Spleen (tissue), 7 donors: ENCODE data around the gene PADI6.

Experiments used
- CTCF ChIP-seq, 11 experiments: fragments of 200-600 bp in 7 of 11; fragments of 450-650 bp in 4 of 11; sonication (generic) in 4 of 11; IDR thresholded peaks in 8 of 11; conservative IDR thresholded peaks in 3 of 11; 1 replicate in 7 of 11; 2 replicates in 4 of 11; pipeline versions ENCODE4 v1.4.0 to v1.8.0; 2016 to 2021; ENCODE audit warnings: antibody characterized with exemption in 11 of 11, inconsistent platforms in 4 of 11, mild to moderate bottlenecking in 1 of 11
- POLR2A ChIP-seq, 3 donors: fragments of 450-650 bp; IDR thresholded peaks; one replicate each; pipeline ENCODE4 v1.5.1; 2017; ENCODE audit warnings: antibody characterized with exemption in 3 of 3, mild to moderate bottlenecking in 1 of 3
- POLR2AphosphoS5 ChIP-seq, 3 donors: sonication (generic); formaldehyde crosslinking; IDR thresholded peaks; one replicate each; pipeline ENCODE4 v1.5.1; 2017; ENCODE audit warnings: antibody characterized with exemption in 3 of 3
- donor health status: DM: no; HTN: no; CAD: no; lungs with moderate emphysema.
- donor health status: DM: no; HTN: no; CAD: no.
- donor health status: DM: no; HTN: no; CAD: no.

- TF ChIP-seq POLR2AphosphoS5 (IDR thresholded peaks at IDR 0.05), result no peak
- no peak for TF ChIP-seq CTCF (IDR thresholded peaks at IDR 0.05 in 8 of 11, conservative IDR thresholded peaks at IDR 0.05 in 3 of 11)
- no peak for TF ChIP-seq POLR2A (IDR thresholded peaks at IDR 0.05)
Measured at GRCh38 chr1:17359031-17359430, 13.0 kb upstream of the PADI6 start.
